HG02884 (cell line): ENCODE data around the gene OR2K2.
"Not testable (repeated sequence)": the region's sequence is repeated elsewhere in the genome, so short reads cannot be mapped to it uniquely, and the experiment has no call there.

Experiments
- ATAC-seq: cut with Tn5 transposase; IDR thresholded peaks from one replicate; pipeline ENCODE4 v1.9.1; 2021; ENCODE audit warnings: mild to moderate bottlenecking, moderate library complexity; ENCODE audit not compliant: unreplicated experiment

Gene OR2K2

DNA sequence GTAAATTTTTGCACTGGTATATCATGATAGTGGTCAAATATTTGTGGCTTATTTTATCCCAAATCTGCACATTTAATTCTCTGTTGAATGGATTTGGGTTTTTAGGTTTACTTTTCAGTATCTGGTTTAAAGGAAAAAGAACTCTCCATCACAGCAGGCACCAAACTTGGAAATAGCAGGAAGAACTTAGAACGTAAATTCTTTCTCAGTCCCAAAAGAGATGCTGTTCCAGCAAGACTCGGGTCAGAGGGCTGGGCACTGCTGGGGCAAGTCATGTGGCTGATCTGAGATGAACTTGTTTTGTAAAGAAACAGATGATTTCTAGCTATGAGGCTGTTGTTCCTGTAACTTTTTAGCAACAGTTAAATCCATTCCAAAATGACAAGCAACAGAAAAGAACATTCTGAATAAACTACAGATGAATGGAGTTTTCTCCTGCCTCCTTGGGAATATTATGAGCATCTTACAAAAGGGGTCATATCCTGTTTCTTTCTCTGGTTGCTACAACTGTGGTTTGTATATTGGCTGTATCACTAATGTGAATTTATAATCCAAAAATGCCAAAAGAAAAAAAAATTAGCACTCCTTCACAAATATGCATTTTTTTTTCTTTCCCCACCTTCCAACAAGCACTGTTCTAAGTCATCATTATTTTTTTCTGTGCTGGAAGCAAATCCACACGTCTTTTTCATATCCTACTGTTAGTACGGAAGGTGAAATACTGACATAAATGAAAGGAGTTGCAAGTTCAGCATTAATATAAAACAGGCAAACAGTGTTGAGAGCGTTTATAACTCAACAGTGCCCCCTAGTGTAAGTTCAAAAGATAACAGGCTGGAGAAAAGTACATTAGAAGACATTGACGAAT lies 31.1 kb downstream of the OR2K2 start:
- peak; percentile 57 for ATAC-seq

DNA sequence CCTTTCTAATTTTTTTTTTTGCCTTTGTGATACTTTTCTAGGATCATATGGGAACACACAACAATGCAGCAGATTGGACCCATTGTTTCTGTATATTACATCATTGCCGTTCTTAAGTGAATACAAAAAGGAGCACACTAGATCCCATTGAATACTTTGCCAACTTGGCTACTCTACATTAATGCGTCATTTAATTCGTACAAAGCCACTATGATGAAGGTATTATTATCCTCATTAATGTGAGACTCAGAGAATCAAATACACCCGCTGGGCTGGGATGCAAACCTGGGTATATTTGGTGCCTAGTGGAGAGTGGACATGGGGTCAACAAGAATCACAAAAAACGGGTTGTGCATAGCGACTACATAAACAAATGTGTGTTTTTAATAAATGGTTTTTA lies 31.9 kb downstream of the OR2K2 start:
- ATAC-seq: no peak

DNA sequence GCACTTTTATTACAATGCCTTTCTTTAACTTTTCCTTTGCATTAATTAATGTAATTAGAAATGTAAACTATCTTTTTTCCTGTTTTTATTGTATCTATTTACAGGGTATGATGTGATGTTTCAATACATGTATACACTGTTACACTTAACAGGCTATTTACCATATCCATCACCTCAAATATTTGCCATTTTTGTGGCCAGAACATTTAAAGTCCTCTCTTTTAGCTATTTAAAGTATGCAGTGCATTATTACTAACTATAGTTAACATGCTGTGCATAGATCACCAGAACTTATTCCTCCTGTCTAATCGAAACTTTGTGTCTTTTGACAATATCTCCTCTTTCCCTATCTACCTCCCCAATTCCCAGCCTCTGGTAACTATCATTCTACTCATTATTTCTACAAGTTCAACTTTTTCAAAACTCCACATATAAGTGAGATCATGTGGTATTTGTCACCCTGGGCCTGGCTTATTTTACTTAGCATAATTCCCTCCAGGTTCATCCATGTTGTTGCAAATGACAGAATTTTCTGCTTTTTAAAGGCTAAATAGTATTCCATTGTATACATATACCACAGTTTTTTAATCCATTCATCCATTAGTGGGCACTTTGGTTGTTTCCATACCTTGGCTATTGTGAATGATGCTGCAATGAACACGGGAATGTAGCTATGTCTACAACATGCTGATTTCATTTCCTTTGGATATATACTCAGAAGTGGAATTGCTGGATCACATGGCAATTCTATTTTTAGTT lies 32.8 kb downstream of the OR2K2 start:
- ATAC-seq: no peak

DNA sequence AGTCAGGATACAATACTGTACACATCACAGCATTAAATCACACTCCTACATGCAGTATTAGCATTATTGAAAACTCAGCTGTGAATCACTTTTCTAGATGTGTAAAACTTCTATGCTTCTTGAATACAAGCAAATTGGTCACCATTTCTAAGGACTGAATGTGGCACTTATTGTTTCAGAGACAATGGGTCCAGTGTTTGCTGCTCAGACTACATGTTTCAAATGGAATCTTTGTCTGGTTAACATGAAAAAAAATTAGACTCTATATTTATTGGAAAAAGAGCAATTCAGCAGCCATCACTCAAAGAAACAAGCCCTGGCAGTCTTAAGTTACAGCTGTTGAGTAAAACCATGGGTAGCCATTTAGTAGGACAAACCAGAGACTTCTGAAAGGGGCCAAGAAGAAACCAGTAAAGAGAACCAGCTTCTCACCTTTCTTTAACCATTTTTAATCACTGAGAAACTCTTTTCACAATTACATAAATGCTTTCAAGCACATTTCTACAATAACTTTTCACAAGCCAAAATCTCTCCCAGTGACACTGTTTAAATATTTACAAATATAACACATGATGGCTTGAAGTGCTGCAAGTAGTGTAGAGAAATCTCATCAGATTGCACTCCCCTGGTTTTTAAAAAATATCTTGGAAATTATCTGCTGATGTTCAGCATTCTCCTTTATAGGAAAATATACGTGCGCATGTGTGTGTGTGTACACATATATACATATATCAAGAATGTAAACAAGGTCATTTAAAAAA lies 35.2 kb downstream of the OR2K2 start:
- no peak for ATAC-seq

DNA sequence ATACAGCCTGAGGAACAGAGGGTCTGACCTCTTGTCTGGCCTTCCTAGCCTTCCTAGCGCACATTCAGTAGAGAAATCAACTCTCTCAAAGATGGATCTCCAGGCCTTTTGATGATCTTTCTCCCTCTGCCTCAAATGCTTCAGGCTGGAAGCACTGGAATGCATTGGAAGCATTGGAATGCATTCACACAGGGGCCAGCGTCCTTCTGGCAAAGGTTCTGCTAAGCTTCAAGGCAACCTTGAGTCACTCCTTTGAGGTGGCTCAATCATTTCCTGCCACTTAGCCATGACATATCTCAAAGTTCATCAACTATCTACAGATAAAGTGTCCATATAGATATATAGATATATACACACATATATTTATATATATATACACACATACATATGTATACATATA lies 42.9 kb downstream of the OR2K2 start:
- no peak for ATAC-seq

DNA sequence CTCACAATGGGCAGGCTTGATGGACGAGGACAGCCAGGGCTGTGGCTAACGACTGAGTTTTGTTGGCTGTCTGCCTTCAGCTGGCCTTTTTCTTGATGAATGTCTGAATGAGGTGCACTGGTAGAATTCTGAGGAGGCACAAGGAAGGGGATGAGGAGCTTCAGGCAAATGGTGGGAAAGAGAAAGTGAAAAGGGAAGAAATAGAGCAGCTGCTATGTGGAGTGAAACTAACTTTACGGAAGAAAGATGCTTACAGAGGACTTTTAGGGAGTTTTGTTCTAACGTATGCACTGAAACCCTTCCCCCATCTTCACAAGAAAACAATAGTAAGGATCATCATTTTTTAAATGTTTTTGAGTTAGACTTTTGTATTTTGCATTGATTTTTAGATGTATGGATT lies 45.3 kb downstream of the OR2K2 start:
- no peak for ATAC-seq

DNA sequence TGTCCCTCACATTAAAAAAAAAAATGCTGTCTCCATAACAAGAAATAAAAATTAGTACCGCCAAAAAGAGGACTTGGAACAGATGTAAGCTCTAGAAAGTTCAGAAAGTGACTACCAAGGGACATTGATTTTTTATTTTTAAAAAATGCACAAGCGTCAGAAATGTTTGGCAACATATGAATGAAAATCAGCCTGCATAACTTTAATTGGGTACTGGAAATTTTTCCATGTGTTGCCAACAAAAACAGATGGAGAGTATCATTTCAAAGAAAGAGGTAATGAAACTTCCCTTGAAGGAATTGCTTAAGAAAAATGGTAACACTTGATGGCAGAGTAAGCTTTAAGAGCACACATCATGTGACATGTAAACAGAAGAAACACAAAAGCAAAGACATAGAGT lies 47.2 kb downstream of the OR2K2 start:
- no peak for ATAC-seq

DNA sequence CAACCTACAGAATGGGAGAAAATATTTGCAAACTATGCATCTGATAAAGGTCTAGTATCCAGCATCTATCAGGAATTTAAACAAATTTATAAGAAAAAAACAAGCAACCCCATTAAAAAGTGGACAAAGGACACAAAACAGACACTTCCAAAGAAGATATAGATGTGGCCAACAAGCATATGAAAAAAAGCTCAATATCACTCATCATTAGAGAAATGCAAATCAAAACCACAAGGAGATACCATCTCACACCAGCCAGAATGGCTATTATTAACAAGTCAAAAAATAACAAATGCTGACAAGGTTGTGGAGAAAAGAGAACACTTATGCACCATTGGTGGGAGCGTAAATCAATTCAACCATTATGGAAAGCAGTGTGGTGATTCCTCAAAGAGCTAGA lies 49.2 kb downstream of the OR2K2 start:
- ATAC-seq: not testable (repeated sequence)
